HepG2 (cell line): ENCODE data around the gene LSM14B. TPM values are rescaled to one million over a fixed set of nuclear protein-coding genes. Genes with fewer than 3 reads are reported as not detected.

Experiments used
- ATAC-seq: fragments of 200-7000 bp; cut with Tn5 transposase; 3 replicates; pipeline ENCODE4 v1.9.1; 2020; ENCODE audit warnings: mild to moderate bottlenecking, moderate library complexity
- BruUV-seq: library from RNA; stranded (reverse); fragments of 400-500 nt; replicated peaks from 2 replicates; lab custom pipeline; 2021; lab: Mats Ljungman, UMichigan
- CTCF ChIA-PET: fragments of 300-600 bp; formaldehyde crosslinking; extraction: SDS; loops from one replicate; lab custom pipeline; 2021; ENCODE audit warnings: low total read pairs, inconsistent platforms, low intra/inter-chr PET ratio; lab: Yijun Ruan, JAX
- POLR2A ChIA-PET: fragments of 350-600 bp; sonication (Branson Sonifier 250); formaldehyde crosslinking; loops from one replicate; lab custom pipeline; 2020; ENCODE audit warnings: antibody characterized with exemption, inconsistent platforms; lab: Yijun Ruan, JAX
- DNase-seq: peaks from one replicate; pipeline ENCODE4 v3.0.0-alpha.2; 2015; ENCODE audit warnings: low spot score
- FAIRE-seq: peaks from 3 replicates; lab custom pipeline; 2011; peaks lifted over from hg19 to GRCh38; lab: Jason Lieb, UNC
- H2AFZ ChIP-seq: one replicate; pipeline ENCODE4 v1.6.1; 2011; ENCODE audit warnings: low read length, inconsistent platforms
- H3K27ac ChIP-seq: fragments of 300-600 bp; 3 replicates; pipeline ENCODE4 v1.8.0; 2011; ENCODE audit warnings: mixed run types, mild to moderate bottlenecking, mixed read lengths, low read length, inconsistent platforms; ENCODE audit not compliant: insufficient read depth; ENCODE audit errors: extremely low read length
- H3K27me3 ChIP-seq, 2 experiments: fragments of 200-600 bp in 1 of 2; 2 replicates in 1 of 2; 3 replicates in 1 of 2; pipeline versions ENCODE4 v1.6.0 to v1.8.0; 2011; ENCODE audit warnings: low read length in 2 of 2, mild to moderate bottlenecking in 2 of 2, moderate library complexity in 2 of 2, inconsistent platforms in 1 of 2; ENCODE audit not compliant: insufficient read depth in 2 of 2, control insufficient read depth in 1 of 2
- H3K36me3 ChIP-seq, 2 experiments: fragments of 200-600 bp in 1 of 2; replicated peaks in 1 of 2; 2 replicates in 1 of 2; 3 replicates in 1 of 2; pipeline versions ENCODE4 v1.5.1 to v1.8.0; 2011; ENCODE audit warnings: low read length in 2 of 2, inconsistent platforms in 1 of 2; ENCODE audit not compliant: insufficient read depth in 2 of 2, control insufficient read depth in 1 of 2
- H3K4me1 ChIP-seq: 2 replicates; pipeline ENCODE4 v1.5.1; 2012; ENCODE audit warnings: low read length, inconsistent platforms; ENCODE audit not compliant: insufficient read depth
- H3K4me2 ChIP-seq: 2 replicates; pipeline ENCODE4 v1.6.0; 2011; ENCODE audit warnings: low read depth, low read length, inconsistent platforms
- H3K4me3 ChIP-seq, 3 experiments: fragments of 200-600 bp in 1 of 3; sonication (generic), shearing (Covaris generic) in 1 of 3; replicated peaks in 1 of 3; 2 replicates each; pipeline ENCODE4 v1.5.1; 2011 to 2016; ENCODE audit warnings: low read length in 3 of 3, inconsistent platforms in 2 of 3, low read depth in 2 of 3, mild to moderate bottlenecking in 2 of 3, control low read depth in 1 of 3, mixed read lengths in 1 of 3; ENCODE audit not compliant: insufficient read depth in 1 of 3
- H3K79me2 ChIP-seq: one replicate; pipeline ENCODE4 v1.6.1; 2011; ENCODE audit warnings: low read length, inconsistent platforms; ENCODE audit not compliant: insufficient read depth
- H3K9ac ChIP-seq: 2 replicates; pipeline ENCODE4 v1.6.0; 2011; ENCODE audit warnings: mild to moderate bottlenecking, low read depth, low read length, inconsistent platforms; ENCODE audit not compliant: insufficient read depth
- H3K9me3 ChIP-seq: 2 replicates; pipeline ENCODE4 v1.5.1; 2012; ENCODE audit warnings: mild to moderate bottlenecking, low read length
- H4K20me1 ChIP-seq: 2 replicates; pipeline ENCODE4 v1.6.0; 2011; ENCODE audit warnings: inconsistent platforms, mild to moderate bottlenecking, low read length, moderate library complexity; ENCODE audit not compliant: insufficient read depth
- AGO1 ChIP-seq: fragments of 200-400 bp; formaldehyde crosslinking; IDR thresholded peaks from 2 replicates; pipeline ENCODE4 v1.6.1; 2017; ENCODE audit warnings: mild to moderate bottlenecking, low read depth, low read length, moderate library complexity; ENCODE audit not compliant: poor library complexity, severe bottlenecking
- HNRNPL ChIP-seq: fragments of 200-400 bp; formaldehyde crosslinking; IDR thresholded peaks from 2 replicates; pipeline ENCODE4 v1.6.1; 2017; ENCODE audit warnings: mild to moderate bottlenecking, low read depth, low read length
- MEF2D ChIP-seq: sonication (generic); formaldehyde crosslinking; IDR thresholded peaks from 2 replicates; pipeline ENCODE4 v1.5.1; 2020; ENCODE audit warnings: mild to moderate bottlenecking, missing genetic modification reagents
- RFX5 ChIP-seq: IDR thresholded peaks from 2 replicates; pipeline ENCODE4 v1.6.1; 2011; ENCODE audit warnings: low read depth, low read length, improper control_type of control experiment
- TARDBP ChIP-seq: sonication (generic); formaldehyde crosslinking; IDR thresholded peaks from 2 replicates; pipeline ENCODE4 v1.8.0; 2022; ENCODE audit warnings: mild to moderate bottlenecking, missing genetic modification reagents
- ZNF317 ChIP-seq: sonication (generic); formaldehyde crosslinking; IDR thresholded peaks from 2 replicates; pipeline ENCODE4 v1.5.0; 2020; ENCODE audit warnings: mild to moderate bottlenecking, missing genetic modification reagents
- ZNF33A ChIP-seq: sonication (generic); formaldehyde crosslinking; IDR thresholded peaks from 2 replicates; pipeline ENCODE4 v1.5.1; 2020; ENCODE audit warnings: missing genetic modification reagents, mild to moderate bottlenecking, moderate library complexity, borderline replicate concordance
- ZNF772 ChIP-seq: sonication (generic); formaldehyde crosslinking; IDR thresholded peaks from 2 replicates; pipeline ENCODE4 v1.5.0; 2020; ENCODE audit warnings: mild to moderate bottlenecking, missing genetic modification reagents
- WGBS: methylation state at CpG from one replicate; pipeline ENCODE4 v1.1.6; 2017; ENCODE audit warnings: low lambda C conversion rate; 5-methylcytosine and 5-hydroxymethylcytosine counted together
- in situ Hi-C: cut with HindIII; loops from 2 replicates; pipeline ENCODE4 v1.10.0; 2017; ENCODE audit warnings: low pct_unique_long_range_greater_than_20kb; ENCODE audit not compliant: extremely low pct_ligation_motif_present
- intact Hi-C: fragments of 100-400 bp; cut with micrococcal nuclease; formaldehyde crosslinking; loops from one replicate; pipeline ENCODE4 v1.10.0; 2022; ENCODE audit not compliant: unreplicated experiment
- polyA plus RNA-seq, 8 experiments: library from polyadenylated mRNA; depleted of rRNA in 3 of 8; stranded (reverse) in 7 of 8; unstranded in 1 of 8; fragments of >200 nt; fragmentation: Illumina TruSeq in 4 of 8; extraction: Trizol in 4 of 8; gene quantifications; 2 replicates each; pipeline versions ENCODE4 v1.2.1 to v1.2.3, GENCODE V29; 2011 to 2016; ENCODE audit warnings: low read depth in 4 of 8, missing spikeins in 1 of 8, mixed read lengths in 1 of 8; ENCODE audit not compliant: insufficient read depth in 1 of 8
- total RNA-seq, 5 experiments: library from RNA; depleted of rRNA; stranded (reverse); fragments of >200 nt; fragmentation: Illumina TruSeq; extraction: Trizol; gene quantifications; 2 replicates each; pipeline ENCODE4 v1.2.3, GENCODE V29; 2016; ENCODE audit warnings: low read depth in 1 of 5
- TF ChIP-seq, protein P1 (sequence below): sonication (generic); formaldehyde crosslinking; IDR thresholded peaks from 2 replicates; pipeline ENCODE4 v1.5.1; 2020; ENCODE audit warnings: mild to moderate bottlenecking, missing genetic modification reagents, borderline replicate concordance
- TF ChIP-seq, protein P2 (sequence below): sonication (generic); formaldehyde crosslinking; IDR thresholded peaks from 2 replicates; pipeline ENCODE4 v1.5.0; 2020; ENCODE audit warnings: mild to moderate bottlenecking, missing genetic modification reagents, borderline replicate concordance
- TF ChIP-seq, protein P3 (sequence below): sonication (generic); formaldehyde crosslinking; IDR thresholded peaks from 2 replicates; pipeline ENCODE4 v1.4.0; 2020; ENCODE audit warnings: missing genetic modification reagents

Gene LSM14B
- total and polyA plus RNA-seq, 2 of the 13 experiments (the other 11 are each of a cell fraction or from before 2014, with no cell fraction given) = 43.3 to 79.2 TPM

DNA sequence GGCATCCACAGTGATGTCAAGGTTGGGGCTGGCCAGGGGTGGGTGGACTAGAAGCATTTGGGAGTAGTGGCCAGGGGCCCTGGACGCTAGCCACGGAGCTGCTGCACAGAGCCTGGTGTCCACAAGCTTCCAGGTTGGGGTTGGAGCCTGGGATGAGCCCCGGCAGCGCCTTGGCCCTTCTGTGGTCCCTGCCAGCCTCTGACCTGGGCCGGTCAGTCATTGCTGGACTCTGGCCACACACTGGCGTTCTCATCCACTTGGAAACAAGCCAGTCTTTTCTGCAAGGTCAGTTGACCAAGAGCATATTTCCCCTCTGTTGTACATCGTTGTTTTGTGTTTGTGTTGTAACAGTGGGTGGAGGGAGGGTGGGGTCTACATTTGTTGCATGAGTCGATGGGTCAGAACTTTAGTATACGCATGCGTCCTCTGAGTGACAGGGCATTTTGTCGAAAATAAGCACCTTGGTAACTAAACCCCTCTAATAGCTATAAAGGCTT is 12.5 kb downstream of the LSM14B start:
- intact Hi-C loops (loop anchor here (5.0 kb wide), 1 partner anchor 67 kb away; the partner anchor contains the start of gene TAF4), in situ Hi-C loops (no loop called here)
- peak; percentile 88 for DNase-seq
- peak; percentile 79 for ATAC-seq
- Histone ChIP-seq H3K4me1 (peaks cover 31% of the 10 kb centered on the region), H4K20me1 (peaks cover 34% of the 10 kb centered on the region), H3K27ac (peak overlapping the region; percentile 53), H3K79me2 (peaks cover 8% of the 10 kb centered on the region), H3K4me2 (no peak overlapping the region), H3K9ac (no peak overlapping the region), H2AFZ (no peak overlapping the region), H3K27me3 (no peaks in the 10 kb centered on the region), H3K9me3 (no peaks in the 10 kb centered on the region), H3K36me3 (peaks cover 68 to 92% of the 10 kb centered on the region in 2 experiments), H3K4me3 (no peak overlapping the region)
- peak; percentile 76 for FAIRE-seq
- CTCF ChIA-PET = interaction anchor here (1.5 to 3.5 kb wide), 2 partner anchors 123 to 125 kb away, joined by 4 to 48 read pairs; no protein-coding TSS in a partner anchor
- BruUV-seq = no TSS peak
- POLR2A ChIA-PET = interaction anchor here (1.5 to 7.8 kb wide), 6 partner anchors 10 to 124 kb away, joined by 5 to 86 read pairs (median 10); partner anchors contain the start of genes LSM14B and TAF4
- 50% methylated on average over 8 of the region's 11 CpGs for WGBS
- TF ChIP-seq AGO1 (peak; percentile 85), HNRNPL (peak; percentile 58; the same call in 1 of the 2 replicates), MEF2D (peak; percentile 71), RFX5 (0 out of 2 replicates have a peak, but pooled peaks have one; percentile 11), TARDBP (CRISPR knock-in tag) (peak; percentile 93; the same call in 1 of the 2 replicates), ZNF317 (CRISPR knock-in tag) (peak; percentile 45; the same call in 1 of the 2 replicates), ZNF33A (CRISPR knock-in tag) (no peak), ZNF772 (CRISPR knock-in tag) (0 out of 2 replicates have a peak, but pooled peaks have one; percentile 70)
- TF ChIP-seq, protein P1, sequence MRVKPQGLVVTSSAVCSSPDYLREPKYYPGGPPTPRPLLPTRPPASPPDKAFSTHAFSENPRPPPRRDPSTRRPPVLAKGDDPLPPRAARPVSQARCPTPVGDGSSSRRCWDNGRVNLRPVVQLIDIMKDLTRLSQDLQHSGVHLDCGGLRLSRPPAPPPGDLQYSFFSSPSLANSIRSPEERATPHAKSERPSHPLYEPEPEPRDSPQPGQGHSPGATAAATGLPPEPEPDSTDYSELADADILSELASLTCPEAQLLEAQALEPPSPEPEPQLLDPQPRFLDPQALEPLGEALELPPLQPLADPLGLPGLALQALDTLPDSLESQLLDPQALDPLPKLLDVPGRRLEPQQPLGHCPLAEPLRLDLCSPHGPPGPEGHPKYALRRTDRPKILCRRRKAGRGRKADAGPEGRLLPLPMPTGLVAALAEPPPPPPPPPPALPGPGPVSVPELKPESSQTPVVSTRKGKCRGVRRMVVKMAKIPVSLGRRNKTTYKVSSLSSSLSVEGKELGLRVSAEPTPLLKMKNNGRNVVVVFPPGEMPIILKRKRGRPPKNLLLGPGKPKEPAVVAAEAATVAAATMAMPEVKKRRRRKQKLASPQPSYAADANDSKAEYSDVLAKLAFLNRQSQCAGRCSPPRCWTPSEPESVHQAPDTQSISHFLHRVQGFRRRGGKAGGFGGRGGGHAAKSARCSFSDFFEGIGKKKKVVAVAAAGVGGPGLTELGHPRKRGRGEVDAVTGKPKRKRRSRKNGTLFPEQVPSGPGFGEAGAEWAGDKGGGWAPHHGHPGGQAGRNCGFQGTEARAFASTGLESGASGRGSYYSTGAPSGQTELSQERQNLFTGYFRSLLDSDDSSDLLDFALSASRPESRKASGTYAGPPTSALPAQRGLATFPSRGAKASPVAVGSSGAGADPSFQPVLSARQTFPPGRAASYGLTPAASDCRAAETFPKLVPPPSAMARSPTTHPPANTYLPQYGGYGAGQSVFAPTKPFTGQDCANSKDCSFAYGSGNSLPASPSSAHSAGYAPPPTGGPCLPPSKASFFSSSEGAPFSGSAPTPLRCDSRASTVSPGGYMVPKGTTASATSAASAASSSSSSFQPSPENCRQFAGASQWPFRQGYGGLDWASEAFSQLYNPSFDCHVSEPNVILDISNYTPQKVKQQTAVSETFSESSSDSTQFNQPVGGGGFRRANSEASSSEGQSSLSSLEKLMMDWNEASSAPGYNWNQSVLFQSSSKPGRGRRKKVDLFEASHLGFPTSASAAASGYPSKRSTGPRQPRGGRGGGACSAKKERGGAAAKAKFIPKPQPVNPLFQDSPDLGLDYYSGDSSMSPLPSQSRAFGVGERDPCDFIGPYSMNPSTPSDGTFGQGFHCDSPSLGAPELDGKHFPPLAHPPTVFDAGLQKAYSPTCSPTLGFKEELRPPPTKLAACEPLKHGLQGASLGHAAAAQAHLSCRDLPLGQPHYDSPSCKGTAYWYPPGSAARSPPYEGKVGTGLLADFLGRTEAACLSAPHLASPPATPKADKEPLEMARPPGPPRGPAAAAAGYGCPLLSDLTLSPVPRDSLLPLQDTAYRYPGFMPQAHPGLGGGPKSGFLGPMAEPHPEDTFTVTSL (CRISPR knock-in tag) = peak; percentile 52; the same call in 1 of the 2 replicates
- TF ChIP-seq, protein P2, sequence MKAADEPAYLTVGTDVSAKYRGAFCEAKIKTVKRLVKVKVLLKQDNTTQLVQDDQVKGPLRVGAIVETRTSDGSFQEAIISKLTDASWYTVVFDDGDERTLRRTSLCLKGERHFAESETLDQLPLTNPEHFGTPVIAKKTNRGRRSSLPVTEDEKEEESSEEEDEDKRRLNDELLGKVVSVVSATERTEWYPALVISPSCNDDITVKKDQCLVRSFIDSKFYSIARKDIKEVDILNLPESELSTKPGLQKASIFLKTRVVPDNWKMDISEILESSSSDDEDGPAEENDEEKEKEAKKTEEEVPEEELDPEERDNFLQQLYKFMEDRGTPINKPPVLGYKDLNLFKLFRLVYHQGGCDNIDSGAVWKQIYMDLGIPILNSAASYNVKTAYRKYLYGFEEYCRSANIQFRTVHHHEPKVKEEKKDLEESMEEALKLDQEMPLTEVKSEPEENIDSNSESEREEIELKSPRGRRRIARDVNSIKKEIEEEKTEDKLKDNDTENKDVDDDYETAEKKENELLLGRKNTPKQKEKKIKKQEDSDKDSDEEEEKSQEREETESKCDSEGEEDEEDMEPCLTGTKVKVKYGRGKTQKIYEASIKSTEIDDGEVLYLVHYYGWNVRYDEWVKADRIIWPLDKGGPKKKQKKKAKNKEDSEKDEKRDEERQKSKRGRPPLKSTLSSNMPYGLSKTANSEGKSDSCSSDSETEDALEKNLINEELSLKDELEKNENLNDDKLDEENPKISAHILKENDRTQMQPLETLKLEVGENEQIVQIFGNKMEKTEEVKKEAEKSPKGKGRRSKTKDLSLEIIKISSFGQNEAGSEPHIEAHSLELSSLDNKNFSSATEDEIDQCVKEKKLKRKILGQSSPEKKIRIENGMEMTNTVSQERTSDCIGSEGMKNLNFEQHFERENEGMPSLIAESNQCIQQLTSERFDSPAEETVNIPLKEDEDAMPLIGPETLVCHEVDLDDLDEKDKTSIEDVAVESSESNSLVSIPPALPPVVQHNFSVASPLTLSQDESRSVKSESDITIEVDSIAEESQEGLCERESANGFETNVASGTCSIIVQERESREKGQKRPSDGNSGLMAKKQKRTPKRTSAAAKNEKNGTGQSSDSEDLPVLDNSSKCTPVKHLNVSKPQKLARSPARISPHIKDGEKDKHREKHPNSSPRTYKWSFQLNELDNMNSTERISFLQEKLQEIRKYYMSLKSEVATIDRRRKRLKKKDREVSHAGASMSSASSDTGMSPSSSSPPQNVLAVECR = peak; percentile 77; the same call in 1 of the 2 replicates
- TF ChIP-seq, protein P3, sequence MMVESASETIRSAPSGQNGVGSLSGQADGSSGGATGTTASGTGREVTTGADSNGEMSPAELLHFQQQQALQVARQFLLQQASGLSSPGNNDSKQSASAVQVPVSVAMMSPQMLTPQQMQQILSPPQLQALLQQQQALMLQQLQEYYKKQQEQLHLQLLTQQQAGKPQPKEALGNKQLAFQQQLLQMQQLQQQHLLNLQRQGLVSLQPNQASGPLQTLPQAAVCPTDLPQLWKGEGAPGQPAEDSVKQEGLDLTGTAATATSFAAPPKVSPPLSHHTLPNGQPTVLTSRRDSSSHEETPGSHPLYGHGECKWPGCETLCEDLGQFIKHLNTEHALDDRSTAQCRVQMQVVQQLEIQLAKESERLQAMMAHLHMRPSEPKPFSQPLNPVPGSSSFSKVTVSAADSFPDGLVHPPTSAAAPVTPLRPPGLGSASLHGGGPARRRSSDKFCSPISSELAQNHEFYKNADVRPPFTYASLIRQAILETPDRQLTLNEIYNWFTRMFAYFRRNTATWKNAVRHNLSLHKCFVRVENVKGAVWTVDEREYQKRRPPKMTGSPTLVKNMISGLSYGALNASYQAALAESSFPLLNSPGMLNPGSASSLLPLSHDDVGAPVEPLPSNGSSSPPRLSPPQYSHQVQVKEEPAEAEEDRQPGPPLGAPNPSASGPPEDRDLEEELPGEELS (CRISPR knock-in tag) = peak; percentile 86
